Osteoblast (primary cell): ENCODE measurements around the gene RIPK1. TPM values are rescaled to one million over a fixed set of nuclear protein-coding genes. Genes with fewer than 3 reads are reported as not detected.

Experiments
- DNase-seq: peaks from one replicate; pipeline ENCODE4 v3.0.0; 2011; ENCODE audit warnings: low spot score, mixed read lengths; ENCODE audit not compliant: insufficient read length; ENCODE audit errors: missing footprints
- H2AFZ ChIP-seq: 2 replicates; pipeline ENCODE4 v1.6.0; 2011; ENCODE audit warnings: mild to moderate bottlenecking, low read length
- H3K27ac ChIP-seq: 2 replicates; pipeline ENCODE4 v1.5.1; 2011; ENCODE audit warnings: mild to moderate bottlenecking, low read depth, low read length, moderate library complexity
- H3K27me3 ChIP-seq: 2 replicates; pipeline ENCODE4 v1.6.0; 2012; ENCODE audit warnings: mild to moderate bottlenecking, control low read depth, inconsistent platforms, low read length, moderate library complexity; ENCODE audit not compliant: insufficient read depth
- H3K36me3 ChIP-seq: 2 replicates; pipeline ENCODE4 v1.5.1; 2011; ENCODE audit warnings: mild to moderate bottlenecking, low read length, control low read depth, moderate library complexity; ENCODE audit not compliant: insufficient read depth
- H3K4me1 ChIP-seq: 2 replicates; pipeline ENCODE4 v1.5.1; 2011; ENCODE audit warnings: mild to moderate bottlenecking, low read length, control low read depth, moderate library complexity; ENCODE audit not compliant: insufficient read depth
- H3K4me2 ChIP-seq: 2 replicates; pipeline ENCODE4 v1.6.0; 2011; ENCODE audit warnings: mild to moderate bottlenecking, low read length; ENCODE audit not compliant: insufficient read depth
- H3K4me3 ChIP-seq: fragments of 200-600 bp; sonication (generic); 3 replicates; pipeline ENCODE4 v1.5.1; 2012; ENCODE audit warnings: mild to moderate bottlenecking, low read length, inconsistent platforms; ENCODE audit not compliant: insufficient read depth
- H3K79me2 ChIP-seq: 2 replicates; pipeline ENCODE4 v1.6.0; 2012; ENCODE audit warnings: mild to moderate bottlenecking, low read length, control low read depth, inconsistent platforms; ENCODE audit not compliant: insufficient read depth
- H3K9me3 ChIP-seq: 2 replicates; pipeline ENCODE4 v1.5.1; 2011; ENCODE audit warnings: low read depth, low read length, control low read depth
- H4K20me1 ChIP-seq: 2 replicates; pipeline ENCODE4 v1.6.0; 2012; ENCODE audit warnings: mild to moderate bottlenecking, low read length, control low read depth; ENCODE audit not compliant: insufficient read depth
- total RNA-seq: library from RNA; depleted of rRNA; stranded (reverse); fragments of >200 nt; gene quantifications from 2 replicates; pipeline ENCODE4 v1.2.3, GENCODE V29; 2012
- TF ChIP-seq, protein P1 (sequence below): IDR thresholded peaks from 2 replicates; pipeline ENCODE4 v1.5.1; 2011; ENCODE audit warnings: mild to moderate bottlenecking, low read depth, low read length, moderate library complexity; ENCODE audit errors: extremely low read depth

The RIPK1 gene
- total RNA-seq, 1 donor, result 29.3 TPM

- TF ChIP-seq, protein P1, sequence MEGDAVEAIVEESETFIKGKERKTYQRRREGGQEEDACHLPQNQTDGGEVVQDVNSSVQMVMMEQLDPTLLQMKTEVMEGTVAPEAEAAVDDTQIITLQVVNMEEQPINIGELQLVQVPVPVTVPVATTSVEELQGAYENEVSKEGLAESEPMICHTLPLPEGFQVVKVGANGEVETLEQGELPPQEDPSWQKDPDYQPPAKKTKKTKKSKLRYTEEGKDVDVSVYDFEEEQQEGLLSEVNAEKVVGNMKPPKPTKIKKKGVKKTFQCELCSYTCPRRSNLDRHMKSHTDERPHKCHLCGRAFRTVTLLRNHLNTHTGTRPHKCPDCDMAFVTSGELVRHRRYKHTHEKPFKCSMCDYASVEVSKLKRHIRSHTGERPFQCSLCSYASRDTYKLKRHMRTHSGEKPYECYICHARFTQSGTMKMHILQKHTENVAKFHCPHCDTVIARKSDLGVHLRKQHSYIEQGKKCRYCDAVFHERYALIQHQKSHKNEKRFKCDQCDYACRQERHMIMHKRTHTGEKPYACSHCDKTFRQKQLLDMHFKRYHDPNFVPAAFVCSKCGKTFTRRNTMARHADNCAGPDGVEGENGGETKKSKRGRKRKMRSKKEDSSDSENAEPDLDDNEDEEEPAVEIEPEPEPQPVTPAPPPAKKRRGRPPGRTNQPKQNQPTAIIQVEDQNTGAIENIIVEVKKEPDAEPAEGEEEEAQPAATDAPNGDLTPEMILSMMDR, result no peak
- Histone ChIP-seq H3K36me3 (peaks cover 19% of the 10 kb centered on the region), H3K4me3 (peak overlapping the region; percentile 96), H3K4me2 (peak overlapping the region; percentile 92), H3K9me3 (no peaks in the 10 kb centered on the region), H3K27me3 (no peaks in the 10 kb centered on the region), H3K4me1 (peaks cover 11% of the 10 kb centered on the region), H3K79me2 (peaks cover 3% of the 10 kb centered on the region), H3K27ac (peak overlapping the region; percentile 79), H4K20me1 (peaks cover 3% of the 10 kb centered on the region), H2AFZ (peak overlapping the region; percentile 96)
- DNase-seq, result no peak
Observed at GRCh38 chr6:3117912-3118352, 49.6 kb downstream of the RIPK1 start.

DNA sequence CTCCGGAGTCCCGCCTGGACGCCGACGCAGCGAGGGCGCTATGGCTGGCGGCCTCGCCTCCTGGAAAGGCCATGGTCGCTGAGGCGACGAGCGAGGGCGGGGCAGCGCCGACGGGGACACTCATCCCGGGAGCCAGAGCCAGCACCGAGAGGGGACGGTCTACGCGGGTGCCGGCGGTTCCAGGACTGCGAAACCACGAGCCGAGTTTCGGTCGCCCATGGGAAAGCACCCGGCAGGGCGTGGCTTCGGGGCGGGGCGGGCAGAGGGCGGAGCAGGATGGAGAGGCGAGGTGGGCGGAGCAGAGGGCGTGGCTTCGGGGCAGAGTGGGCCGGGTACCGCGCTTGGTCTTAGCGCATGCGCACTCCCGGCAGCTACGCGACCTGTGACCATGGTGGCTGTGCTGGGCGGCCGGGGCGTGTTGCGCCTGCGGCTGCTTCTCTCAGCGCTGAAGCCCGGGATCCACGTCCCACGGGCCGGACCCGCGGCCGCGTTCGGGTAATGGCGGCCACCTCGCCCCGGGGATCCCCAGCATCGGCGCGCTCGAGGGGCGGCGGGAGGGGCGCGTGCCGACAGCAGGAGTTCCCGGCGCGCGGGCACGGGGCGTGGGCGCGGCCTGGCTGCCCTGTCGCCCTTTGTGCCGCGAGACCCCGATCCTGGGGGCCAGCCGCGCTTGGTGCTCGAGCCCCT is 50.2 kb downstream of the RIPK1 start, which contains the start of gene BPHL:
BPHL (plus strand) TSS at position 359 of the 687 bp plus-strand sequence; CDS start at position 389, 30 bp downstream.
- Histone ChIP-seq H3K79me2 (peaks cover 3% of the 10 kb centered on the region), H3K4me3 (peak within 1 kb of the TSS; percentile 96)

GRCh38 chr6:3119040-3119723 is 50.9 kb downstream of the RIPK1 start:
- TF ChIP-seq, protein P1, result no peak
- peaks cover 11% of the 10 kb centered on the region for H3K4me1 ChIP-seq
- H3K4me2 ChIP-seq, result peak overlapping the region; percentile 92
- no peaks in the 10 kb centered on the region for H3K27me3 ChIP-seq
- peaks cover 3% of the 10 kb centered on the region for H4K20me1 ChIP-seq
- H3K36me3 ChIP-seq, result peaks cover 6% of the 10 kb centered on the region
- peak overlapping the region; percentile 79 for H3K27ac ChIP-seq
- H3K4me3 ChIP-seq, result peak overlapping the region; percentile 96
- H2AFZ ChIP-seq, result peak overlapping the region; percentile 96
- DNase-seq, result no peak
- H3K9me3 ChIP-seq, result no peaks in the 10 kb centered on the region
- peaks cover 3% of the 10 kb centered on the region for H3K79me2 ChIP-seq

More for the DNA sequence above, 50.2 kb downstream of the RIPK1 start, which contains the start of gene BPHL:
- Histone ChIP-seq H3K4me2 (peak within 1 kb of the TSS; percentile 92), H3K27me3 (no peaks in the 10 kb centered on the region), H2AFZ (peak within 1 kb of the TSS; percentile 96), H3K4me1 (peaks cover 11% of the 10 kb centered on the region), H3K27ac (peak within 1 kb of the TSS; percentile 79), H3K36me3 (peaks cover 13% of the 10 kb centered on the region), H4K20me1 (peaks cover 3% of the 10 kb centered on the region), H3K9me3 (no peaks in the 10 kb centered on the region)
- peak; percentile 99 for DNase-seq
- TF ChIP-seq, protein P1, result no peak

- TF ChIP-seq, protein P1, result no peak
- no peaks in the 10 kb centered on the region for H3K9me3 ChIP-seq
- no peak overlapping the region for H3K27ac ChIP-seq
- H3K36me3 ChIP-seq, result no peaks in the 10 kb centered on the region
- no peak for DNase-seq
- H4K20me1 ChIP-seq, result peaks cover 3% of the 10 kb centered on the region
- peaks cover 3% of the 10 kb centered on the region for H3K79me2 ChIP-seq
- no peak overlapping the region for H2AFZ ChIP-seq
- no peaks in the 10 kb centered on the region for H3K27me3 ChIP-seq
- no peak overlapping the region for H3K4me2 ChIP-seq
- no peak overlapping the region for H3K4me3 ChIP-seq
- peaks cover 11% of the 10 kb centered on the region for H3K4me1 ChIP-seq
Observed at GRCh38 chr6:3120765-3121089, 52.4 kb downstream of the RIPK1 start.
